ENCODE measurements around the gene IFITM1. TPM values are rescaled to one million over a fixed set of nuclear protein-coding genes. Genes with fewer than 3 reads are reported as not detected.

IFITM1 gene
- total and polyA plus RNA-seq, 9 of the 15 experiments (the other 6 are each of a cell fraction or from before 2014, with no cell fraction given) = 691 to 5,579 (median 974) TPM

GRCh38 chr11:297586-298405 lies 16.0 kb upstream of the IFITM1 start (continued):
- no peak for TF ChIP-seq ZNF639 (CRISPR knock-in tag; conservative IDR thresholded peaks at IDR 0.05 in 1 of 2, IDR thresholded peaks at IDR 0.05 in 1 of 2)
- no peak for TF ChIP-seq IRF2 (CRISPR knock-in tag; IDR thresholded peaks at IDR 0.05)
- TF ChIP-seq NFE2L1 (tag; IDR thresholded peaks at IDR 0.05; ENCODE audit: borderline replicate concordance, low read depth) = no peak
- no peak for TF ChIP-seq SREBF2 (CRISPR knock-in tag; IDR thresholded peaks at IDR 0.05)
- no peak for TF ChIP-seq ELF1 (tag; IDR thresholded peaks at IDR 0.05)
- TF ChIP-seq ZNF277 (CRISPR knock-in tag; IDR thresholded peaks at IDR 0.05; ENCODE audit: borderline replicate concordance) = no peak
- TF ChIP-seq HOXB6 (CRISPR knock-in tag; IDR thresholded peaks at IDR 0.05; ENCODE audit: borderline replicate concordance) = no peak
- TF ChIP-seq SIN3B (IDR thresholded peaks at IDR 0.05; ENCODE audit: low read depth) = no peak

Measured in K562 (cell line).